Eye (tissue), 1 donor: ENCODE measurements around the gene TNFRSF4.

Source experiments
- DNase-seq: peaks from one replicate; pipeline ENCODE4 v3.0.0-alpha.2; 2015

TNFRSF4 gene

DNA sequence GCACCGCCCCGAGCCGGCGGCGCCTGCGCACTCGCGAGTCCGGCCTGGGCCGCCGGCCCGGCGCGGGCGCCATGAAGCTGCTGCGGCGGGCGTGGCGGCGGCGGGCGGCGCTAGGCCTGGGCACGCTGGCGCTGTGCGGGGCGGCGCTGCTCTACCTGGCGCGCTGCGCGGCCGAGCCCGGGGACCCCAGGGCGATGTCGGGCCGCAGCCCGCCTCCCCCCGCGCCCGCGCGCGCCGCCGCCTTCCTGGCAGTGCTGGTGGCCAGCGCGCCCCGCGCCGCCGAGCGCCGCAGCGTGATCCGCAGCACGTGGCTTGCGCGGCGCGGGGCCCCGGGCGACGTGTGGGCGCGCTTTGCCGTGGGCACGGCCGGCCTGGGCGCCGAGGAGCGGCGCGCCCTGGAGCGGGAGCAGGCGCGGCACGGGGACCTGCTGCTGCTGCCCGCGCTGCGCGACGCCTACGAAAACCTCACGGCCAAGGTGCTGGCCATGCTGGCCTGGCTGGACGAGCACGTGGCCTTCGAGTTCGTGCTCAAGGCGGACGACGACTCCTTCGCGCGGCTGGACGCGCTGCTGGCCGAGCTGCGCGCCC is 18.3 kb upstream of the TNFRSF4 start, which contains the start of gene B3GALT6:
Gene B3GALT6 (plus strand): TSS at position 30 of the 588 bp plus-strand sequence. CDS start 42 bp downstream, at position 72.
- no peak for DNase-seq

DNA sequence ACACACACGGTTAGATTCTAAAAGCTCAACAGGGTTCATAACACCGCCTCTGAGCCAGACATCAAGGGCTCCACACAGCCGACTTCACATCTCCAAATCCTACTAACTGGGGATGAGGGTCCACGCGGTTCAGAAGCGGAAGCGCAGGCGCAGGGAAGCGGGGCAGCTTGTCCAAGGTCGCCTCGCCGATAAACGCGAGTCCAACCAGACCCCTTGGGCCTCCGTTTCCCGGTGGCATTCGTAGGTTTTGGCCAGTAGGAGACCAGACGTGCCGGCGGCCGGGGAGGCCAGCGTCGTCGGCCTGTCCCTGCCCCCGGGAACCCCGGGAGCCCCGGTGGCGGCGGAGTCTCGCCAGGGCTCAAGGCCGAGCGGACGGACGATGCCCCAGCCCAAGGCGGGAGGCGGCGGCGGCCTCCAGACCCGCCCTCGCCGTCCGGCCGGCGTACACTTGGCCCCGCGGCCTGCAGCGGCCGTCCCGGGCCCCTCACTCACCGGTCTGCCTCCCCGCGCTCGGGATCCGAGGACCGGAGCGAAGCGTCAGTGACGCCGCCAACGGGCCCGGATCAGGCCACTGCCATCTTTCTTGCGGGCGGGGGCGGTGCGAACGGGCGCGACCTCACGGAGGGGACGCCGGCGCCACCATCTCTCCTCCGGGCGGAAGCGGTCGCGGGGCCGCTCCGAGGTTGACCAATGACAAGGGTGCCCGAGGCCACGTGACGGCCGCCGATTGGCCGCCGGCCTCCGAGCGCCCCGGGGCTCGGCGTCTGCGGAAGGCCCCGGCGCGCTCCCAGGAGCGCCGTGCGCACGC is 17.7 kb upstream of the TNFRSF4 start, which contains the start of gene SDF4:
Gene SDF4 (minus strand): TSS at position 602 of the 808 bp plus-strand sequence. CDS start 3,229 bp downstream, outside the sequence.
- DNase-seq, result peak; percentile 98

- no peak for DNase-seq
Observed at GRCh38 chr1:1230656-1231399, 16.9 kb upstream of the TNFRSF4 start.

DNA sequence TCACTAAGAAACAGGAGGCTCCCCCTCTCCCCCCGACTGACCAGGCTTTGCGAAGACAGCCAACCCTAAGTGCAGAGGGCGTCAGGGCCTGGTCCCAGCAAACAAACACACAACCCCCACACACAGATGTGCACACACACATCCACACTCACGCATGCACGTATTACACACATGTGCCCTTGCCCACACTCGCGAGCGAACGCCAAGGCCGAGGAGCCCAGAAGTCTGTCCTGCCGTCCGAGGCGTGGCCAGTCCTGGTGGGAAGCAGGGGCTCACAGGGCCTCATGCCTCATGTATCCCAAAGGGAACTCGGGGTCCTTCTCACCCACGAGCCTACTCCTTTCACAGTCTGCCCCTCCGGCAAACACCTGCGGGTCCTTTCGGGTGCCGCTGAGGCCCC is 15.8 kb upstream of the TNFRSF4 start:
- no peak for DNase-seq

DNA sequence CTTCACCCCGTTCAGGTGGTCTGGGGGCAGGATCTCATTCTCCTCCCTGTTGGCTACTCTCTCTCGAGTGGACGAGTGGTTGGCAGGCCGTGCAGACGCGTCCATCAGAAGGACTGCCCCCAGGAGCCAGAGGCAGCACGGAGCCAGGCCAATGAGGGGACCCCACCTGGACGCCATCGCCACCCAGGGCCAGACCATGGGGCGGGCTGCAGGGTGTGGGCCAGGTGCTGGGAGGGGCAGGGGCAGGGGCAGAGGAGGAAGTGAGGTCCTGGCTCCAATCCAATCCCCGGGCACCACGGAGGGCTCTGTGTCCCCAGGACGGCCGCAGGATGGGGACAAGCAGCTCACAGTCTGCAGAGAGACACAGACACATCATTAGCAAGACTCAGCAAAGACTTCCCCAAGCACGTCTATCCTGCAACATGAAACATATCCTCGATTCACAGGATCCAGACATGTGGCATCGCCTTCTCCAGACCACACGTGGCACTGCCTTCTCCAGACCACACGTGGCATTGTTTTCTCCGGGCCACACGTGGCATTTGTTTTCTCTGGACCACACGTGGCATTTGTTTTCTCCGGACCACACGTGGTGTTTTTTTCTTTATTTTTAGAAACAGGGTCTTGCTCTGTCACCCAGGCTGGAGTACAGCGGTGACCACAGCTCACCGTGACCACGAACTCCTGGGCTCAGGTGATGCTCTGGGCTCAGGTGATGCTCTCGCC is 14.8 kb upstream of the TNFRSF4 start:
- no peak for DNase-seq

GRCh38 chr1:1228187-1228586 is 14.2 kb upstream of the TNFRSF4 start:
- no peak for DNase-seq

- DNase-seq, result no peak
Observed at GRCh38 chr1:1227386-1227785, 13.4 kb upstream of the TNFRSF4 start.

- no peak for DNase-seq
Observed at GRCh38 chr1:1226566-1227362, 12.8 kb upstream of the TNFRSF4 start.

- no peak for DNase-seq
Observed at GRCh38 chr1:1225913-1226312, 12.0 kb upstream of the TNFRSF4 start.

- DNase-seq, result no peak
Observed at GRCh38 chr1:1225238-1225845, 11.4 kb upstream of the TNFRSF4 start.

DNA sequence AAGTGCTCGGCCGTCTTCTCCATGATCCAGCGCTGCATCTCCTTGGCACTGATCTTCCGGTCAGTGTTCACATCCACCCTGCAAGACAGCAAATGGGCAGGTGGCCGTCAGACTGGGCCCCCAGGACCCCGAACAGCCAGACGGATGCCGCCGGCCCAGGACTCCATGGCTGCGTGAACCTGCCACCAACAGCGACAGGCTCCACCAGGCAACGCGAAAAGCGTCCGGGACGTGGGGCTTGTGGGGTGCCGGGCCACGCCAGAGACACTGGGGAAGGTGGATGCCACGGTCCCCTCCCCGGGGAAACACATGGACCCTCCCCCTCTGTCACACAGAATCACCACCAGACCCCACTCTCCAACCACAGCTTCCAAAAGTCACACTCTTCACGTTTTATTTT is 9.9 kb upstream of the TNFRSF4 start:
- no peak for DNase-seq

GRCh38 chr1:1223321-1223720 is 9.4 kb upstream of the TNFRSF4 start:
- DNase-seq, result no peak

- DNase-seq, result no peak
Observed at GRCh38 chr1:1222575-1223225, 8.7 kb upstream of the TNFRSF4 start.

GRCh38 chr1:1221887-1222574 is 8.1 kb upstream of the TNFRSF4 start:
- DNase-seq, result no peak

- DNase-seq, result no peak
Observed at GRCh38 chr1:1220197-1220596, 6.2 kb upstream of the TNFRSF4 start.

- no peak for DNase-seq
Observed at GRCh38 chr1:1219341-1219740, 5.4 kb upstream of the TNFRSF4 start.

DNA sequence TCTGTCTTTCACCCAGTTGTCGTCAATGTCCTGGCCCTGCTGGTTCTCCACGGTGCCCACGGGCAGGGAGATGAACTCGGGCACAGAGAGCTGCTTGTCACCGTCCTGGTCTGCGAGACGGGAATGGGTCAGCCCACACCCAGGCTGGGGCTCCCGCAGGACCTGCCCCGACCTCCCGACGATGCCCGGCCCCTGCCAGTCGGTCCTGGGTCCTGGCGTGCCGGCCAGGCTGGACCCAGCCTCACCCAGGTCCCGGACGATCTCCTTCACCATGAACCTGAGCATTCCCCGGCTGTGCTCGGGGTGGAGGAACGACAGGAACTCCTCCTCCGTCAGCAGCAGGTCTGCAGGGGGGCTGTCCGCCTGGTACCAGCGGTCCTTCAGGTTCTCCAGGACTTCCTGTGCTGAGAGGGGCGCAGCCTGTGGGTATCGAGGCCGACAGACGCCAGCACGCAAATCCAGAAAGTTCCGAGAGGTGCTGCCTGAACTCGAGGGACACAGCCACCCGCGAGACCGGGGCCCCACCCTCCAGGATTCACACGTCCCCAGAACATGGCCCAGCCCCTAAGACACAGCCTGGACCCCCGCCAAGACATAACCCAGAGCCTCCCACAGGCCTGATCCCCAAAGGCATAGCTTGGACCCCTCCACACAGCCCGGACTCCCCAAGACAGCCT is 4.7 kb upstream of the TNFRSF4 start:
- DNase-seq, result no peak

DNA sequence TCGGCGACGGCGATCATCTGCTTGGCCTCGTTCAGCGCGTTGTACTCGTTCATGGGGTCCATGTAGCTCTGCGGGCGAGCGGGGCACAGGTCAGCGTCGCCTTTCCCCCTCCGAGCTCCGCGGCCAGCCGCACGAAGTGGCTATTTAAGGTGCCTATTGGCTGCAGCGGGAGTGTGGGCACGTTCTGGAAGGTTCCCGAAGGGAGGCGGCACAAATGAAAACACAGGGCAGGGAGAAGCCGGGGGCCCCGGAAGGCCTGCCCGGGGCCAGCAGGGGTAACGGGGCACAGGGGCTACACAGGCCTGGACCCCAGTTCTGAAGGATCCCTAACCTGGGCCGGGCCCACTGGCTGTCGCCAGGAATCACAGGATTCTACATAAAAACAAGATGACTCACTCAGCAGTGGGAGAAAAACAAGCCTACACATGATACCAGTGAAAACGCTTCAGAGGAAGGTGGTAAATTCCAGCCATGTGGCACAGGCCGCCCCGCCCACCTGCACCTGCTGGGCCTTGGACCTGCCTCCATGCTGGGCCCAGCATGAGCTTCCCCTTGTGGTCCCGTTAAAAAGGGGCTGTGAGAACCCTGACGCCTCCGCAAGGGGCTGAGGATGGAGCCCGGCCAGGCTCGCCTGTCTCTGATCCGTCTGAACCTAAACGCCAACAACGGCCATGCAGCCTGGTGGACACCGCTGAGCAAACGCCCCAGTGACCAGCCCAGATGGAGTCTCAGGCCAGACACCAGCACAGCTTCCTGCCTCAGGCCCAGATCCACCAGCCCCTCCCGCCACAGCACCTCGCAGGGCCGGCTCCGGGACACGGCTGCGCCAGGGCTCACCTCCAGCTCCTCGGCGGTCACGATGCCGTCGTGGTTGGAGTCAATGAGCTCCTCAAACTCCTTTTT is 3.9 kb upstream of the TNFRSF4 start:
- no peak for DNase-seq
